Upper lobe of left lung (tissue), 6 donors: ENCODE results near the gene SFMBT2. TPM values are rescaled to one million over a fixed set of nuclear protein-coding genes. Genes with fewer than 3 reads are reported as not detected.
A peak's percentile ranks its signal among the peaks of the same experiment; 100 is the strongest.
"Not testable (repeated sequence)": the region's sequence is repeated elsewhere in the genome, so short reads cannot be mapped to it uniquely, and the experiment has no call there.

Experiments
- ATAC-seq, 2 donors: fragments of 200-7000 bp; cut with Tn5 transposase; one replicate each; pipeline ENCODE4 v1.9.1; 2022; ENCODE audit warnings: mild to moderate bottlenecking in 2 of 2, moderate library complexity in 2 of 2; ENCODE audit not compliant: low FRiP score in 2 of 2
- DNase-seq, 2 donors: peaks; one replicate each; pipeline ENCODE4 v3.0.0-alpha.2; 2019 to 2020
- H3K27ac ChIP-seq, 4 donors: fragments of 200-600 bp; sonication (generic); one replicate each; pipeline ENCODE4 v1.5.1; 2016 to 2019
- H3K27me3 ChIP-seq, 4 donors: fragments of 200-600 bp; sonication (generic); one replicate each; pipeline ENCODE4 v1.5.1; 2017 to 2019
- H3K36me3 ChIP-seq, 4 donors: fragments of 200-600 bp; sonication (generic); one replicate each; pipeline ENCODE4 v1.5.1; 2016 to 2019
- H3K4me1 ChIP-seq, 4 donors: fragments of 200-600 bp; sonication (generic); one replicate each; pipeline ENCODE4 v1.5.1; 2018 to 2019
- H3K4me3 ChIP-seq, 4 donors: fragments of 200-600 bp; sonication (generic); one replicate each; pipeline ENCODE4 v1.5.1; 2017 to 2019; ENCODE audit warnings: mild to moderate bottlenecking in 2 of 4, moderate library complexity in 1 of 4
- H3K9me3 ChIP-seq, 4 donors: fragments of 200-600 bp; sonication (generic); one replicate each; pipeline ENCODE4 v1.5.1; 2018 to 2019
- CTCF ChIP-seq, 6 experiments: fragments of 450-650 bp in 4 of 6; fragments of 200-600 bp in 2 of 6; sonication (generic) in 2 of 6; IDR thresholded peaks; one replicate each; pipeline ENCODE4 v1.5.1; 2016 to 2019; ENCODE audit warnings: antibody characterized with exemption in 6 of 6
- EP300 ChIP-seq, 4 donors: sonication (generic); formaldehyde crosslinking; IDR thresholded peaks; one replicate each; pipeline ENCODE4 v1.5.1; 2017; ENCODE audit warnings: antibody characterized with exemption in 4 of 4, control low read depth in 2 of 4
- POLR2A ChIP-seq, 4 donors: fragments of 450-650 bp; IDR thresholded peaks; one replicate each; pipeline ENCODE4 v1.5.1; 2016 to 2017; ENCODE audit warnings: antibody characterized with exemption in 4 of 4, mild to moderate bottlenecking in 2 of 4
- POLR2AphosphoS5 ChIP-seq, 2 donors: sonication (generic); formaldehyde crosslinking; IDR thresholded peaks; one replicate each; pipeline ENCODE4 v1.5.1; 2017; ENCODE audit warnings: antibody characterized with exemption in 2 of 2
- WGBS, 2 donors: methylation state at CpG; one replicate each; pipeline ENCODE4 v1.1.5; 2017 to 2018; 5-methylcytosine and 5-hydroxymethylcytosine counted together
- total RNA-seq, 6 donors: library from RNA; depleted of rRNA in 4 of 6; stranded (reverse); fragments of >200 nt in 4 of 6; gene quantifications; one replicate each; pipeline versions ENCODE4 v1.1.0 to v1.2.1, GENCODE V29; 2016 to 2021
- donor health status: DM: no; HTN: no; CAD: no; lungs with moderate emphysema.
- donor health status: DM: no; HTN: yes; CAD: no; lungs with severe emphysema.

Gene SFMBT2
- total RNA-seq, 6 donors from 2014 or later, result 6.2 to 14.6 (median 10.2) TPM

DNA sequence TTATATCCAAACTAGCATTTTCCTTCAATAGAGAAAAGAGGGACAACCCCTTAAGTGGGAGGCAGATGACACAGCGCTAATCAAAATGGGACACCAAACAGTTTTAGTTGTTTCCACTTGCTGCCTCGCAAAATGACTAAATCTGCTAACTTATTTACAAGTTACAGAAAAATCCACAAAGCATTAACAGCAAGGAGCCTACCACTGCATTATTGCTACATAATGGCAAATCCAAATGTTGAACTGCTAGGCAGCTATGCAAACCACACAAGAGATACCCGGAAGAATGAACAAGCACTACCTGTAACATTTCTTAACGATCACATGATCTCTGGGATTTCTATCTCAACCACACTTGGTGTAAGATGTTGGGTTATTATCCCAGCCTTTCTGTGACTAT lies 96.7 kb downstream of the SFMBT2 start:
- Histone ChIP-seq H3K27me3 (no peaks in the 10 kb centered on the region), H3K9me3 (no peaks in the 10 kb centered on the region), H3K27ac (no peak overlapping the region), H3K36me3 (no peaks in the 10 kb centered on the region), H3K4me3 (no peak overlapping the region), H3K4me1 (peaks cover 5 to 11% (median 8%) of the 10 kb centered on the region in 4 donors)
- TF ChIP-seq CTCF (IDR thresholded peaks at IDR 0.05) (no peak), EP300 (IDR thresholded peaks at IDR 0.05) (peak in 1 of 4 donors; percentile 38), POLR2AphosphoS5 (IDR thresholded peaks at IDR 0.05) (no peak), POLR2A (IDR thresholded peaks at IDR 0.05) (no peak)
- ATAC-seq, result no peak
- WGBS, 2 donors, result 76 to 85% methylated on average over 4 of the region's 4 CpGs
- DNase-seq, result no peak

- 73 to 81% methylated on average over 7 of the region's 7 CpGs for WGBS, 2 donors
- Histone ChIP-seq H3K27ac (no peak overlapping the region), H3K36me3 (no peaks in the 10 kb centered on the region), H3K4me3 (no peak overlapping the region), H3K27me3 (no peaks in the 10 kb centered on the region), H3K4me1 (no peaks in the 10 kb centered on the region), H3K9me3 (no peaks in the 10 kb centered on the region)
- ATAC-seq (no peak), DNase-seq (no peak)
- TF ChIP-seq CTCF (IDR thresholded peaks at IDR 0.05) (no peak), POLR2AphosphoS5 (IDR thresholded peaks at IDR 0.05) (no peak), EP300 (IDR thresholded peaks at IDR 0.05) (no peak), POLR2A (IDR thresholded peaks at IDR 0.05) (no peak)
These were observed 98.4 kb downstream of the SFMBT2 start for GRCh38 chr10:7312488-7312857.

DNA sequence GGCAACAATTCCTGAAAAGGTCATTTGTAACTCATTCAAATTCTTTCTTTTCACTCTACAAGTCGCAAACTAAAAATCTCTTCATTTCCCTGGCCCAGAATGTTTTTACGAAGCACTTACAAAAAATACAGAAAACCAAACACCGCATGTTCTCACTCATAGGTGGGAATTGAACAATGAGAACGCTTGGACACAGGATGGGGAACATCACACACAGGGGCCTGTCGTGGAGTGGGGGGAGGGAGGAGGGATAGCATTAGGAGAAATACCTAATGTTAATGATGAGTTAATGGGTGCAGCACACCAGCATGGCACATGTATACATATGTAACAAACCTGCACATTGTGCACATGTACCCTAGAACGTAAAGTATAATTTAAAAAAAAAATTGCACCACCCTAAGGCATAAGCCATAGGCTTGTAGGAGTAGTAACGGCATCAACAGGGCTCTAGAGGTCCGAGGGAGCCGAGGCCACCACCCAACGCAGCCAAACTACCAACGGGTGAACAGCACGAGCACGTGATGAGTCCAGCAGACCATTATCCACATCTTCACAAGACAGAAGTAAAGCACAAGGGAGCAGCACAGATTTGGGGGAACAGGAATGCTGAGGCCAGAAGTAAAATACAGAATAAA lies 98.9 kb downstream of the SFMBT2 start:
- ATAC-seq, result not testable (repeated sequence)

GRCh38 chr10:7311218-7311849 lies 99.5 kb downstream of the SFMBT2 start:
- Histone ChIP-seq H3K9me3 (no peaks in the 10 kb centered on the region), H3K4me3 (no peak overlapping the region), H3K27me3 (no peaks in the 10 kb centered on the region), H3K4me1 (peaks cover 0 to under 1% (median 0%) of the 10 kb centered on the region in 4 donors), H3K36me3 (no peaks in the 10 kb centered on the region), H3K27ac (no peak overlapping the region)
- TF ChIP-seq POLR2A (IDR thresholded peaks at IDR 0.05) (no peak), EP300 (IDR thresholded peaks at IDR 0.05) (no peak), CTCF (IDR thresholded peaks at IDR 0.05) (no peak), POLR2AphosphoS5 (IDR thresholded peaks at IDR 0.05) (no peak)
- WGBS, 2 donors, result 64 to 74% methylated on average over 9 of the region's 9 CpGs
- ATAC-seq (peak in 1 of 2 donors; percentile 65), DNase-seq (no peak)

More for the DNA sequence above, 98.9 kb downstream of the SFMBT2 start:
- not testable (repeated sequence) for DNase-seq, H3K4me1 ChIP-seq, H3K27me3 ChIP-seq, H3K27ac ChIP-seq, H3K9me3 ChIP-seq, H3K4me3 ChIP-seq, H3K36me3 ChIP-seq
- WGBS, 2 donors, result 82 to 90% methylated on average over 13 of the region's 13 CpGs

GRCh38 chr10:7310076-7310475 lies 100.8 kb downstream of the SFMBT2 start:
- Histone ChIP-seq H3K27me3 (no peaks in the 10 kb centered on the region), H3K36me3 (no peaks in the 10 kb centered on the region), H3K4me3 (no peak overlapping the region), H3K9me3 (no peaks in the 10 kb centered on the region), H3K27ac (no peak overlapping the region), H3K4me1 (peaks cover 0 to 13% (median 0%) of the 10 kb centered on the region in 4 donors)
- ATAC-seq (no peak), DNase-seq (no peak)
- 94 to 97% methylated on average over 8 of the region's 8 CpGs for WGBS, 2 donors
- TF ChIP-seq POLR2AphosphoS5 (IDR thresholded peaks at IDR 0.05) (no peak), EP300 (IDR thresholded peaks at IDR 0.05) (no peak), POLR2A (IDR thresholded peaks at IDR 0.05) (no peak), CTCF (IDR thresholded peaks at IDR 0.05) (no peak)
